GM18907 (cell line): ENCODE measurements around the gene FMN2.
"Not testable (repeated sequence)": the region's sequence is repeated elsewhere in the genome, so short reads cannot be mapped to it uniquely, and the experiment has no call there.

ENCODE experiments used
- ATAC-seq: cut with Tn5 transposase; IDR thresholded peaks from one replicate; pipeline ENCODE4 v1.9.1; 2021; ENCODE audit warnings: mild to moderate bottlenecking, moderate library complexity; ENCODE audit not compliant: unreplicated experiment

Gene FMN2

GRCh38 chr1:240409615-240410014 is 317.9 kb downstream of the FMN2 start:
- ATAC-seq, result no peak

GRCh38 chr1:240413732-240414131 is 322.0 kb downstream of the FMN2 start:
- no peak for ATAC-seq

GRCh38 chr1:240414237-240414636 is 322.6 kb downstream of the FMN2 start:
- ATAC-seq, result no peak

GRCh38 chr1:240415011-240415410 is 323.3 kb downstream of the FMN2 start:
- ATAC-seq, result not testable (repeated sequence)

- no peak for ATAC-seq
These were observed 323.8 kb downstream of the FMN2 start for GRCh38 chr1:240415532-240415931.

- no peak for ATAC-seq
These were observed 325.6 kb downstream of the FMN2 start for GRCh38 chr1:240417317-240417716.

GRCh38 chr1:240420766-240421165 is 329.1 kb downstream of the FMN2 start:
- no peak for ATAC-seq

GRCh38 chr1:240423246-240423924 is 331.7 kb downstream of the FMN2 start:
- no peak for ATAC-seq

- ATAC-seq, result no peak
These were observed 333.2 kb downstream of the FMN2 start for GRCh38 chr1:240424740-240425464.

- ATAC-seq, result no peak
These were observed 334.4 kb downstream of the FMN2 start for GRCh38 chr1:240426051-240426450.

GRCh38 chr1:240435996-240436566 is 344.4 kb downstream of the FMN2 start:
- ATAC-seq, result no peak

- no peak for ATAC-seq
These were observed 350.0 kb downstream of the FMN2 start for GRCh38 chr1:240441669-240442068.

- no peak for ATAC-seq
These were observed 353.7 kb downstream of the FMN2 start for GRCh38 chr1:240445369-240445768.

- peak; percentile 68 for ATAC-seq
These were observed 363.6 kb downstream of the FMN2 start for GRCh38 chr1:240455228-240455821.

GRCh38 chr1:240457203-240457602 is 365.5 kb downstream of the FMN2 start:
- ATAC-seq, result no peak

GRCh38 chr1:240462277-240462676 is 370.6 kb downstream of the FMN2 start:
- ATAC-seq, result no peak

GRCh38 chr1:240462766-240463395 is 371.2 kb downstream of the FMN2 start:
- no peak for ATAC-seq

GRCh38 chr1:240464099-240464498 is 372.4 kb downstream of the FMN2 start:
- no peak for ATAC-seq

- ATAC-seq, result no peak
These were observed 373.9 kb downstream of the FMN2 start for GRCh38 chr1:240465531-240465940.

- no peak for ATAC-seq
These were observed 374.8 kb downstream of the FMN2 start for GRCh38 chr1:240466509-240466908.

- ATAC-seq, result no peak
These were observed 376.2 kb downstream of the FMN2 start for GRCh38 chr1:240467895-240468294.
